Fibroblast of peridontal ligament (primary cell): ENCODE measurements around the gene GAGE10.
A peak's percentile ranks its signal among the peaks of the same experiment; 100 is the strongest.
"Not testable (repeated sequence)": the region's sequence is repeated elsewhere in the genome, so short reads cannot be mapped to it uniquely, and the experiment has no call there.

ENCODE experiments used
- DNase-seq: peaks from one replicate; pipeline ENCODE4 v3.0.0-alpha.2; 2010; ENCODE audit errors: extremely low read depth

The GAGE10 gene

DNA sequence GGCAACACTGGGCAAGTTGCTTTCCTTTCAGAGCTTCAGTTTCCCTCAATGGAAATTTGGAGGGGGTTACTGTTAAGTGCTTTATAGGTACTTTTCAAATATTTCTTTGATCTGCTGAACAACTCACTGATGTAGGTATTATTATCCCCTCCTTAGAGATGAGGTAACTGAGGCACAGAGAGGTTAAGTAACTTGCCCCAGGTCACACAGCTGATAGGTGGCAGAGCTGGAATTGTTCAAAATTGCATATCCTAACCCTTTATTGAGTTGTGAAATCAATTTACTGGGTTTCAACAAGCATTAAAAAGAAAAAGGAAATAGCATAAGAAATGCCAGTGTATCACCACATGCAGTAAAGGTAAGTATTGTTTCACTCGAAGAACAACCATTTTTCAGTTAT, 27.2 kb upstream of the GAGE10 start:
- DNase-seq: no peak

DNA sequence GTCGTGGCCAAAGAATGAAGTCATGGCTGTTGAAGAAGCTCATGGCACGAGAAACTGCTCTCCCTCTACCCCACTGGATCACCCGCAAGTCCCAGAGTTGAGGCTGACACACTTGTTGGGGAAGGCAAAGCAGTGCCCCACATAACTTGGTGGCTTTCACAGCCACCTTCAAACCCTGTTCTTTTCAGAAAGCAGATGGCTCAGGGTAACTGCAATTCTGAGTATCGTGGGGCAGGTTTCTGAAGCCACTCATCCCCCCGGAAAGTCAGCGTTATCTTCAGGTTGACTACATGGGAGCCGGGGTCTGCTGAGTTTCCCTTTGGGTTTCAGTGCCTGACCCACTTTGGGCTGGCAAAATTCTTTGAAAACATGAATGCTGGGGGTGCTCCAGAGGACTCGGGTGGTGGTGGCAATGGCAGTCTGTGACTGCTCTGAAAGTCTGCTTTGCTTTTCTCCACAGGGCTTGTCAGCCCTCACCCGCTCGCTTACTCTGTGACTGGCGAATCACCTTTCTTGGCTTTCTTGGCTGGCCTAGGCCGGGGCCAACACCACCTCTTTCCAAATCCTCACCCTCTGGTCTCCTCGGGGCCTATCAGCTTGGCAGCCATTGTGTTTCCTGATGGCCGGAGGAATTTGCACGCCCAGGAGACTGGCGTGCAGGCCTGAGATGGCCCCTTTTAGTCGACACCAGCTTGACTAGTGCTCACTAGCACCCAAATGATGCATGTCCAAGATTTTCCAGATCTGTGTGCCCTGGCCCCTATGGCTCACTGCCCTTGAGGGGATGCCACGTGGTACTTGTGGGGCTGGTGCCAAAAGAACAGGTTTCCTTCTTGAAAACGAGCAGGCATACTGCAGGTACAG, 26.5 kb upstream of the GAGE10 start:
- peak; percentile 9 for DNase-seq

DNA sequence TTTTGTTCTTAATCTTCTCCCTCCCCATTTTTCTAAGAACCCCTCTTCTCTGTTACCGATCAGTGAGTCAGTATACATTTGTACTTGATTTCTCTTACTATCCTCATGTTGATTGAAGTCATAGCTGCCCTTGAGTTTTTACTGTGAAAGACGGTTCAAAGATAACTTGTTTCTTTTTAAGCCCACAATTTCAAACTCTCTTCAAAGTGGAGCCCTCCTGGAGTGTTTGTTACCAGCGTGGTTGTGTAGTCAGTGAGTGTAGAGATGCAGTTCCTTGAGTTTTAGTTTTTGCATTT, 26.0 kb upstream of the GAGE10 start:
- no peak for DNase-seq

DNA sequence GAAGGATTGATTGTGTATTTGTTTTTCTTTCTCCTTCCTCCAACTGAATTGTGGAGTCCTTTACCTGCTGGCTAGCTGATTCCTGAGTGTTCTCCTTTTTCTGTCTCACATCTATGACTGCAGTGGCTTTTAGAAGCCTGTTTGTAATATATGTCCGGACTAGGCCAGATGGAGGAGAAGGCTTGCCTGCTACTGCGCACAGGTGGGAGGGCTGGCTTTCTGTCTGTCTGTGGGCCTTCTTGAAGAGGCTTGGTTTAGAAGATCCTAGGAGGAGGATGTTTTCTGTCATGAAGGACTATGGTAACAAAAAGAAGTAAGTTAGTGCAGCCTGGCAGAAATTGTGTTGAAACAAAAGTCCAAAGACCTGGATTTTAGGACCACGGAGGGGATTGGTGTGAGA, 25.4 kb upstream of the GAGE10 start:
- DNase-seq: no peak

DNA sequence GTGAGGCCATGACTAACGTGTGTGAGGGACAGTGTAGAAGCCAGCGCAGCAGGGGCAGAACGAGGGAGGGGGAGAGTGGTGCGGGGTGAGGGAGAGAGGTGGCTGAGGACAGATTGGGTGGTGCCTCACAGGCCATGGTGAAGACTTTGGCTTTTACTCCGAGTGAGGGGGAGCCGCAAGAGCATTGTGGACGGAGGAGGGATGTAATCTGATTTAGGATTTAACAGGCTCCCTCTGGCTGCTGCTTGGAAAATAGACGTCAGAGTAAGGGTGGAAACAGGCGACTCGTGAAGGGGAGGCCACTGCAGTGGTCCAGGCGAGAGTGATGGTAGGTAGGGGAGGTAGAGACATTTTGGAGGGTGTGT, 20.8 kb upstream of the GAGE10 start:
- DNase-seq: peak; percentile 38

DNA sequence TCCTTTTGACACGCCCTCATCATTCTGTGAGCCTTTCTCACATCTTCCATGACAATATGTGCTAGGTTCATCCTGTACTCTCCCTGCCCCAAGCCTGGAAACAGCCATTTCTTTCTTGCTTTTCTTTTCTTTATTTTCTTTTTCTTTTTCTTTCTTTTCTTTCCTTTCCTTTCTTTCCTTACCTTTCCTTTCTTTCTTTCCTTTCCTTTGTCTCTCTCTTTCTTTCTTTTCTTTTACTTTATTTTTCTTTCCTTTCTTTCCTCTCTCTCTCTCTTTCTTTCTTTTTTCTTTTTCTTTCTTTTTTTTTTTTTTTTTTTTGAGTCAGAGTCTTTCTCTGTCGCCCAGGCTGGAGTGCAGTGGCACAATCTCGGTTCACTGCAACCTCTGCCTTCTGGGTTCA, 19.2 kb upstream of the GAGE10 start:
- DNase-seq: no peak

DNA sequence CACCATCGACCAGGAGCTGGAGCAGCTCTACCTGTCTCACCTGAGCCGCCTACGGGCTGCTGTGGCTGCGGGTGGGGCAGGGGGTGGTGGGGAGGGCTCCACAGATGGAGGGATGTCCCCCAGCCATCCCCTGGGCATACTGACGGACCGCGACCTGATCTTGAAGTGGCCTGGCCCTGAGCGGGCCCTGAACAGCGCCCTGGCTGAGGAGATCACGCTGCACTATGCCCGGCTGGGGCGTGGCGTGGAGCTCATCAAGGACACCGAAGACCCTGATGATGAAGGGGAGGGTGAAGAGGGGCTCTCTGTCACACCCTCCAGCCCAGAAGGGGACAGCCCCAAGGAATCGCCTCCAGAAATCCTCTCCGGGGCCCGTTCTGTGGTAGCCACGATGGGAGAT, 17.3 kb upstream of the GAGE10 start:
- DNase-seq: no peak

DNA sequence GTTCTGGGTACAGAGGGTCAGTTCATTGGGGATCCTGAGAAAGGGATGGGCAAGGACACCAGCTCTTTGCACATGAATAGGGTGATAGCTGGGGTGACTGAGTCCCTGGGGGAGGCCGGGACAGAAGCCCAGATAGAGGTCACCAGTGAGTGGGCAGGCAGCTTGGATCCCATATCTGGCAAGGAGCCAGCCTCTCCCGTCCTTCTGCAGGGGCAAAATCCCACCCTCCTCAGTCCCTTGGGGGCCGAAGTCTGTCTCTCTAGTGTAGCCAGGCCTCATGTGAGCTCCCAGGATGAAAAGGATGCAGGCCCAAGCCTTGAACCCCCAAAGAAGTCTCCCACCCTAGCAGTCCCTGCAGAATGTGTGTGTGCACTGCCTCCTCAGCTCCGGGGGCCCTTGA, 16.9 kb upstream of the GAGE10 start:
- no peak for DNase-seq

DNA sequence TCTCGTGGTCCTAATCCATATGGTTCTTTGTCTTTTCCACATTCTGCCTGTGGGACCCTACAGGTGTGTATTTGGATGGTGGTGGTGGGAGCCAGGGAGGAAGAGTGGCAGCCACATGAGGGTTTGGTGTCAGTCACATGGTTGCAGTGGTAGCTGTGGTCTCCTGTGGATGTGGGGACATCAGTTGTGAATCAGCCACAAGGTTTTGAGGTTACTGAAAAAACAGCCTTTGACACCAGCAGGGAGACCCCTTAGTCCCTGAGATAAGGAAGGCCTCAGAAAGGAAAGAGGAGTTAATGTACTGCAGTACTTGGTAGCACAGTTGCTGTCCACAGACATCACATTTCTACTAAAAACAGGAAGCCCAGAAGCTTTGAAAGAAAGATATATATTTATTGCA, 15.8 kb upstream of the GAGE10 start:
- DNase-seq: no peak

DNA sequence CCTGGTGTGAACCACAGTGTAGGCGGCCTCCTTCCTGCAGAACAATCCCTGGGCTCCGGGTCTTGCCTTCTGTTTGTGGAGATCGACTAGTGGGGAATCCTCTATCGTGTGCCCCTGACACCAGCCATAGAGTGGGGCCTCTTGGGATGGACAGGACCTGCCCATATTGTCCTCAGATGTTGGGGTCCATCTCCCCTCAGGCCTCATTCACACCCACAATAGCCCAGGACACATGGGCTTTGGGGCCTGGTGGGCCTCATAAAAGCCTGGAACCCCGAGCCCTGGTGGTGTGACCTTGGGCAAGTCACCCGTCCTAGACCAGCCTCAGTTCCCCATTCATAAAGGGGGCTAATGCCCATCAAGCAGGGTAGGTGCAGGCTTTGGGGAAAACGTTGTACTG, 13.2 kb upstream of the GAGE10 start:
- DNase-seq: no peak

DNA sequence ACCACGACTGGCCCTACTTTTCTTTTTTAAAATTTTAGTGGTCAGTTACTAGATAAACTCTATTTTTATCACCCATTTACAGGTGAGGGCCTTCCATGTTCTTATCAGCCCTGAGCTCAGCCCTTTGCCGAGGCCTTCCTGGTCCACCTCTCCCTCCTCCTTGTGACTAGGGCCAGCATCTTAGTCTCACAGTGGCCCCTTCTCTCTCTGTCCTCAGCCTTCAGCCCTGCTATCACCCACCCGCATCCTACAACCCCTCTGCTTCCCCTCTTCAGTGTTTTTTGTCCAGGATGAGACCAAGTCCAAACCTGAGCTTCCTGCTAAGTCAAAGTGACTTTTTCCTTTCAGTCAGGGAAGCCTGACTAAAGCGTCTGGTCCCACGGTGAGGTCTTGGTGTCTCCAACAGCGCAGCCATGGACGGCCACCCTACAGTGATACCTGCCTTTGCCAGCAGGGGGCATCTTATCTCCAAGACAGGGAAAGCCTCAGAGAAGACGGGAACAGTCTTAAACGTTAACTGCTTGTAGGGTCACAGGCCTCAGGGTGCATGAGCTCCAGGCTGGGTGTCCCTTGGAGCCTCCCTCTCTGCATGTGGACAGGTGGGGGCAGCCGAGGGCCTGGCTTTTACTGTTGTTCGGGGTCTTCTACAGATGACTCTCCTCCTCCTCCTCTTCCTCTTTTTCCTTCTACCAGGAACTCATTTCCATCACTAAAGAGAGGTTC, 11.7 kb upstream of the GAGE10 start:
- peak; percentile 58 for DNase-seq

DNA sequence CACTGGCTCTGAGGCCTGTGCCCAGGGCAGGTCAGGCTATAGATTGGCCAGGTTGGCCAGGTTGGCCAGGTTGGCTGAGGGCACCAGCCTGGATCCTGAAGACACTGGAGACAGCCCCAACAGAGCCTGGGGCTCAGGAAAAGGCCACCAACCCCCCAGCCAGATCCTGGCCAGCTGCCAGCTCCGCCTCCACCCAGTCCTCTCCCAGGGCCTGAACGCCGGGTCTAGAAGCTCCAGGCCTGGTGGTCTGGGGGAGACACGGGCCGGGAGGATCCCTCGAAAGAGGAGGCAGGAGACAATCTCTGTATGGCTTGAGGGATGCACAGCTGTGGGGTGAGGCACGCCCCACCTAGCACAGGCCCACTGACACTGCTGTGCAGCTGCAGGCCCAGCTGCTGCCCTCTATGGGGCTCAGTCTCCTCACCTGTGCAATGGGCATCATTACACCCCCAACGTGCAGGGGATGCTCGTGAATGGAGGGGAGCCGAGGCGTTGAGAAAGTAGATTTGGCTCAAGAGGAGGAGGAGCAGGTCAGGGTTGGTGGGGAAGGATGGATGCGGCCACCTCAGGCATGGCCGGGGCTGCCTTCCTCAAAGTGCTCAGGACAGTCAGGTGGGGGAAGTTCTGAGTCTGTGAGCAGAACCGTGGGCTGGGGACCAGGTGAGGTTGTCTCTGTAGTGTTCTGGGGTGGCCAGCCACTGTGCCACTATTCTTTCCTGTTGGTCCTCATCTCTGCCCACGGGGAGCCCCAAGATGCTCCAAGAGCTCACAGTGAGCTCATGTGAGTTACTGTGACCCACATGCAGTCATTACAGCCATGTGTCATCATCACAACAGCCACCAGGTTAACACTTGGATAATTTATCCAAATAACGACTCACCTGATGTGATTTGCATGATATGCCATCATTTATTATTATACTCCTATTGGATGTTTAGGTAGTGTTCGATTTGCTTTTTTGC, 10.8 kb upstream of the GAGE10 start:
- DNase-seq: no peak

DNA sequence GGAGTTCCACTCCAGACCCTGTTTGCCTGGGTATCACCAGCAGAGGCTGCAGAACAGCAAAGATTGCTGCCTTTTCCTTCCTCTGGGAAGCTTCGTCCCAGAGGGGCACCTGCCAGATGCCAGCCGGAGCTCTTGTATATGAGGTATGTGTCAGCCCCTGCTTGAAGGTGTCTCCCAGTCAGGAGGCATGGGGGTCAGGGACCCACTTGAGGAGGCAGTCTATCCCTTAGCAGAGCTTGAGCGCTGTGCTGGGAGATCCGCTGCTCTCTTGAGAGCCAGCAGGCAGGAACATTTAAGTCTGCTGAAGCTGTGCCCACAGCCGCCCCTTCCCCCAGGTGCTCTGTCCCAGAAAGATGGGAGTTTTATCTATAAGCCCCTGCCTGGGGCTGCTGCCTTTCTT, 4.2 kb upstream of the GAGE10 start:
- DNase-seq: not testable (repeated sequence)

DNA sequence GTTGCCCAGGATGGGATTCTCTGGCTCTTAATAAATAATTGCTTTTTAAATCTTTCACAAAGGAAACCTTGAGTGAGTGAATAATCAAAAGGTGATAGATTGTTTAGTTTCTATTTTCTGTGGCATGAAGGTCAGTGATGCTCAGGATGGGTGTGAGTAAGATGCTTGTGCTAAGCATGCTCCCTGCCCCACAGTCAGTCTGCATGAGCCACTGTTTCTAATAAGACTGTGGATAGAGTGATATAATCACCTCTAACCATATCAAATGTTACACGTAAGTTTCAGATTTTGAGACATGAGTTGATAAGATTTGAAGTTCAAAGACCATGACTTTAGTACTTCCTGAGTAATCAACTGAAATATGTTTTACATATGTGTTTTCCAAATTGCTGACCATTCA, 2.7 kb upstream of the GAGE10 start:
- no peak for DNase-seq

DNA sequence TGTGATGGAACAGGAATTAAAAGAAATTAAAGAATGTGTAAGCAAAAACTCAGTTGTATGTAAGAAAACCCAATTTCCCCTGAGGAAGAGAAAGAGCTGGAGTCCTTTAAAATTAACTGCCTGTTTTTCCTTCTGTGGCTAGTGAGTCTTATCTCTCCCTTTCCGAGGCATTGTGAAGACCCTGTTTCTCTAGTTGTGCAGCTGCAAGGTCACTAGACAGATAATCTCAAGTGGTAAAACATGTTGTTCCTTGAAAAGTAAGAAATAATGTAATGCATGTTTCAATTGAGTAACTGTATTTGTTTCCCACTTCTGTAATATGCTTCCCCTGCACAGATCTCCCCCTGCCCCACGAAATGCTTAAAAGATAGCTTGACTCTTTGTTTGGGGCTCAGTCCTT, 4.3 kb downstream of the GAGE10 start:
- not testable (repeated sequence) for DNase-seq

DNA sequence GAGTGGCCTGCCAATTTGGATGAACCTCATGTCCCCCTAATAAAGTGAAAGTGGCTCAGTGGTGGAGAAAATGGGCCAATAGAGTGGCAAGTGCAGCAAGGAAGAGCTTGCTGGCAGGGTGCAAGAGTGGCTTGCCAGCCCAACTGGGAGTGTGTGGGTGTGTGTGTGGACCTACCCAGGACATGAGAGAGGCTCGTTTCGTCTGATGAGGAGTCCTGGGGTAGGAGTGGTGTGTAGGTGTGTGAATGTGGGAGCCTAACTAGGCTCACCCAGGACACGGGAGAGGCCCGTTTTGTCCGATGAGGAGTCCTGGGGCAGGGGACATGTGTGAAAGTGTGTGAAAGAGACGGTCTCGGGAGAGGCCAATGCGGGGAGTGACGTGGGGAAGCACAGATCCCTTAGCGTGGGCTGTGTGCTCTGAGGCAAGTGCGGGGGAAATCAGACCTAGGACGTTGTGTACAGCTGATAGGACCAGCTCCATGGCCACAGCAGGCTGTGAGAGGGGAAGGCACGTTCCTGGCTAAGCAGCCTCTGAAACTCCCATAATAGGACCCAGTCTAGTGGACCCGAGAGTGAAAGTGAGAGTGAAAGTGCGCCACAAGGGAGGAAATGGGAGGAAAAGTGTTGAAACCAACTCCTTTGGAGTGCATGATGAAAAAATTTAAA, 5.3 kb downstream of the GAGE10 start:
- peak; percentile 49 for DNase-seq

DNA sequence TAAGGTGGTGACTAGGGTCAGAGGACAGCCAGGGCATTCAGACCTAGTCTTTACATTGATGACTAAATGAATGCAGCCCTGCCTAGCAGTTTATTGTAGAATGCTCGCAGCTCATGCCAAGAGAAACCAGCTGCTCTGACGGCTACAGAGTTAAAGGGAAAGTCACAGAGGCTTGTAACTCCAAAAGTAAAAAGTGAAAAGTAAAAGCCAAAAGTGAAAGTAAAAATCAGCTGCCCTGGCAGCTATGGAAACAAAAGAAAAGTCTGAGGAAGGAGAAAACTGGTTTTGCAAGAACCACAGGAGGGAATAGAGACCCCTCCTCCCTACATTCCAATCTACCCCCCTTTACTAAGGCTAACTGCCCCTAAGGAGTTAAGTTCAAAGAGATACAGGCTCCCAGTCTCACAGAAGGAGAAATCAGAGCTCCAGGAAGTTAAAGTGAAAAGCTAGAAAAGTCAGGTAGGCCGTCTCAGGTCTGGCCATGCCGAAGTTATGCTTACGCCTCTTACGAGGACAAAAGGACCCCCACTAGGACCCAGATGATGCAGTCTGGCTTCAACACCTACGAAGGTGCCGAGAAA, 6.0 kb downstream of the GAGE10 start:
- DNase-seq: peak; percentile 54

DNA sequence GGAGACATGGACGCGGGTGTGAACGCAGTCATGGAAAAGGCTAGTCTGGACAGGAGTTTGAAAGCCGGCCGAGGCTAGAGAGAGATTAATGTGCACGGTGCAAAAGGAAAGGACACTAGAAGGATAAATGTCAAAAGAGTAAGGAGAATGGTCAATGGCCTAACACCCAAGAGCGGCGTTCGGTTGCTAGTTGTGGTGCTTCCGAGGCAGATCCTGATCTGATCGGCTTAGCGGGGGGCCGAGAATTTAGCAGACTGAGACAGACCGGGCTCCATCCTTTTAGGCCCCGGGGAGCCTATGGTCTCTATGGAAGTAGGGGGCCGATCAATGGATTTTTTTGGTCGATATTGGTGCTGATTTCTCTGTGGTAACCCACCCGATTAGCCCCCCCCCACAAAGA, 6.9 kb downstream of the GAGE10 start:
- DNase-seq: no peak

DNA sequence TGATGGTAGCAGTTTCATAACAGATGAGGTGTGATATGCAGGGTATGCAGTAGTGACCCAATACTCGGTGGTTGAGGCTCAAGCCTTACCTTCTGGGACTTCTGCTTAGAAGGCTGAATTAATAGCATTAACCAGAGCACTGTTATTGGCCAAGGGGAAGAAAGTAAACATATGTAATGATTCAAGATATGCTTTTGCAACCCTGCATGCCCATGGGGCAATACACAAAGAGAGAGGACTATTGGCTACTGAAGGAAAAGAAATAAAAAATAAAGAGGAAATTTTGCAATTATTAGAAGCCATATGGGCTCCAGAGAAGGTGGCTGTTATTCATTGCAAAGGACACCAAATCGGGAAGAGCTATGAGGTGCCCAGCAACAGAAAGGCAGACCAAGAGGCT, 8.7 kb downstream of the GAGE10 start:
- no peak for DNase-seq

DNA sequence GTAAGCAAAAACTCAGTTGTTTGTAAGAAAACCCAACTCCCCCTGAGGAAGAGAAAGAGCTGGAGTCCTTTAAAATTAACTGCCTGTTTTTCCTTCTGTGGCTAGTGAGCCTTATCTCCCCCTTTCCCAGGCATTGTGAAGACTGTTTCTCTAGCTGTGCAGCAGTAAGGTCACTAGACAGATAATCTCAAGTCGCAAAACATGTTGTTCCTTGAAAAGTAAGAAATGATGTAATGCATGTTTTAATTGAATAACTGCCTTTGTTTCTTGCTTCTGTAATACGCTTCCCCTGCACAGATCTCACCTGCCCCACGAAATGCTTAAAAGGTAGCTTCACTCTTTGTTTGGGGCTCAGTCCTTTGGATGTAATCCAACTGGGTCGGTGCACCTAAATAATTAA, 12.6 kb downstream of the GAGE10 start:
- no peak for DNase-seq

DNA sequence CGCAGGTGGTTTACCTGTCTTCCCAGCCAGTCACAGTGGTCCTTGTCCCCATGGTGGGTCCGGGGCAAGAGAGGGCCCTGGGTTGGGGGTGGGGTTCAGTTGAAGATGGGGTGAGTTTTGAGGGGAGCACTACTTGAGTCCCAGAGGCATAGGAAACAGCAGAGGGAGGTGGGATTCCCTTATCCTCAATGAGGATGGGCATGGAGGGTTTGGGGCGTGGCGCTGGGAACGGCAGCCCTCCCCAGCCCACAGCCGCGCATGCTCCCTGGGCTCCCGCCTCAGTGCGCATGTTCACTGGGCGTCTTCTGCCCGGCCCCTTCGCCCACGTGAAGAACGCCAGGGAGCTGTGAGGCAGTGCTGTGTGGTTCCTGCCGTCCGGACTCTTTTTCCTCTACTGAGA, 18.3 kb downstream of the GAGE10 start, which contains the start of gene GAGE12J:
GAGE12J (plus strand) TSS at position 301 of the 400 bp plus-strand sequence. CDS start 1,157 bp downstream, outside the sequence.
- DNase-seq: not testable (repeated sequence)
